ENCODE data around the gene LOXL3.

DNA sequence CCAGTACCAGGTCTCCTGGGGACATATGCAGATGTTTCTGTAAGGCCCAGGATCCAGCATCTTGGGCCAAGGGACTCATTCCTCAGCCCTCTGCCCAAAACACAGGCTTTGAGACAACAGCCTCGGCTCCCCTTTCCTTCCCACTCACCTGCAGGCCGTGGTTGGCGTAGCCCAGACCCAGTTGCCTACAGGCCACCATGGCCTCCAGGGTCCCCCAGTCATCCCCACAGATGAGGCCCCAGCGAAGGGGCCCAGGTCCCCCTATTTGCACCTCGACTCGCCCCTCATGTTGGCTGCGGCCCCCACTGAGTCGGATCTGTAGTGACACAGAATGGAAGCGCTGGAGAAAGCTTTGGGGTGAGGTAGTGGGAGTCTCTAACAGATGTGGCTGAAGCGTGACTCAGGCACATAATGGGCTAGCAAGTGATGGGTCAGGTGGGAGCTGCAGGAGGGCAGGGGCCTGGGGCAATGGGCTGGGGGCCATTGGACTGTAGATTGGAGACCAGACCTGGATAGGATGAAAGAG, 18.2 kb downstream of the LOXL3 start:
- no peak for TF ChIP-seq CTCF (IDR thresholded peaks at IDR 0.05)
- no peak for TF ChIP-seq EZH2 (IDR thresholded peaks at IDR 0.05; ENCODE audit: borderline replicate concordance, insufficient read depth, low read depth, low read length, poor library complexity, severe bottlenecking)
